Neural crest cell (in vitro differentiated cells): ENCODE data around the gene CWC15. TPM values are rescaled to one million over a fixed set of nuclear protein-coding genes. Genes with fewer than 3 reads are reported as not detected.

Experiments
- DNase-seq: peaks from one replicate; pipeline ENCODE4 v3.0.0; 2021; ENCODE audit warnings: low read depth, mixed read lengths, low spot score
- H3K27ac Mint-ChIP-seq: one replicate; pipeline ENCODE4 v1.8.0; 2021; ENCODE audit warnings: mild to moderate bottlenecking, mixed read lengths; ENCODE audit not compliant: unreplicated experiment
- H3K27me3 Mint-ChIP-seq: 2 replicates; pipeline ENCODE4 v1.8.0; 2021; ENCODE audit warnings: low read depth, mild to moderate bottlenecking, mixed read lengths
- H3K36me3 Mint-ChIP-seq: 2 replicates; pipeline ENCODE4 v1.8.0; 2021; ENCODE audit warnings: low read depth, mild to moderate bottlenecking, mixed read lengths
- H3K4me1 Mint-ChIP-seq: 2 replicates; pipeline ENCODE4 v1.8.0; 2021; ENCODE audit warnings: mixed read lengths
- H3K4me3 Mint-ChIP-seq: one replicate; pipeline ENCODE4 v1.8.0; 2021; ENCODE audit warnings: mild to moderate bottlenecking, mixed read lengths
- H3K9me3 Mint-ChIP-seq: 2 replicates; pipeline ENCODE4 v1.8.0; 2021; ENCODE audit warnings: mixed read lengths
- CTCF ChIP-seq: fragments of 200-600 bp; sonication (generic); conservative IDR thresholded peaks from 2 replicates; pipeline ENCODE4 v1.5.0; 2021; ENCODE audit warnings: antibody characterized with exemption, mild to moderate bottlenecking
- total RNA-seq: library from RNA; stranded (reverse); gene quantifications from 2 replicates; pipeline ENCODE4 v1.2.1, GENCODE V29; 2021

The CWC15 gene
- total RNA-seq, 1 donor from 2014 or later = 80.2 TPM

GRCh38 chr11:95005642-95006041 is 32.3 kb upstream of the CWC15 start:
- H3K4me1 Mint-ChIP-seq = no peaks in the 10 kb centered on the region
- TF ChIP-seq CTCF = no peak

DNA sequence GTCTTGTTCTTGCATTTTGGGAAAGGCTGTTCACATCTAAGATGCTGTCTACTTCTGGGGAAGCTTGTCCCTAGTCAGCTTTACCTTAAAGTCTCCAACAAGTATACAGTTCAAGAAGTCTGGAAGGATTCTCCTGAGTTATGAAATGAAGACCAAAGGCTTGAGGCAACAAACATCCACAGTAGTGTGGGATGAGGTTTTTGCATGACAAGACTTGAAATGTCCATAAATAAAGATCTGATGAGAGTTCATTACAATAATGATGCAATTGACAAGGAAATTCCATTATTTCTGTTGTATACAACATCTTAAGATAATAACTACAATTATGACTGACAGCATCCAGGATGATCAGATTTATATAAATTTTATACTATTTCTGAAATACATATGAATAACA is 30.4 kb upstream of the CWC15 start:
- Mint-ChIP-seq H3K27me3 (no peaks in the 10 kb centered on the region), H3K4me1 (no peaks in the 10 kb centered on the region)

More at GRCh38 chr11:95005642-95006041, 32.3 kb upstream of the CWC15 start:
- Mint-ChIP-seq H3K27me3 (no peaks in the 10 kb centered on the region), H3K27ac (no peak overlapping the region), H3K9me3 (peaks cover 4% of the 10 kb centered on the region), H3K4me3 (no peak overlapping the region), H3K36me3 (peaks cover 2% of the 10 kb centered on the region)
- no peak for DNase-seq

GRCh38 chr11:94998285-94998684 is 24.9 kb upstream of the CWC15 start:
- Mint-ChIP-seq H3K4me1 (no peaks in the 10 kb centered on the region), H3K9me3 (peaks cover 3% of the 10 kb centered on the region), H3K27me3 (no peaks in the 10 kb centered on the region), H3K27ac (no peak overlapping the region), H3K4me3 (no peak overlapping the region), H3K36me3 (peaks cover 12% of the 10 kb centered on the region)
- DNase-seq = no peak
- no peak for TF ChIP-seq CTCF

More for the DNA sequence above, 30.4 kb upstream of the CWC15 start:
- no peak for TF ChIP-seq CTCF
- DNase-seq = no peak
- Mint-ChIP-seq H3K9me3 (peaks cover 7% of the 10 kb centered on the region), H3K36me3 (peaks cover 10% of the 10 kb centered on the region), H3K4me3 (no peak overlapping the region), H3K27ac (no peak overlapping the region)

DNA sequence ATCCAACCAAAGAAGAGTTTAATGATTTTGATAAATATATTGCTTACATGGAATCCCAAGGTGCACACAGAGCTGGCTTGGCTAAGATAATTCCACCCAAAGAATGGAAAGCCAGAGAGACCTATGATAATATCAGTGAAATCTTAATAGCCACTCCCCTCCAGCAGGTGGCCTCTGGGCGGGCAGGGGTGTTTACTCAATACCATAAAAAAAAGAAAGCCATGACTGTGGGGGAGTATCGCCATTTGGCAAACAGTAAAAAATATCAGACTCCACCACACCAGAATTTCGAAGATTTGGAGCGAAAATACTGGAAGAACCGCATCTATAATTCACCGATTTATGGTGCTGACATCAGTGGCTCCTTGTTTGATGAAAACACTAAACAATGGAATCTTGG is 24.1 kb upstream of the CWC15 start:
- Mint-ChIP-seq H3K9me3 (peaks cover 3% of the 10 kb centered on the region), H3K36me3 (peaks cover 12% of the 10 kb centered on the region), H3K4me1 (no peaks in the 10 kb centered on the region), H3K27me3 (no peaks in the 10 kb centered on the region), H3K27ac (no peak overlapping the region), H3K4me3 (no peak overlapping the region)
- no peak for DNase-seq
- TF ChIP-seq CTCF = peak; percentile 39

DNA sequence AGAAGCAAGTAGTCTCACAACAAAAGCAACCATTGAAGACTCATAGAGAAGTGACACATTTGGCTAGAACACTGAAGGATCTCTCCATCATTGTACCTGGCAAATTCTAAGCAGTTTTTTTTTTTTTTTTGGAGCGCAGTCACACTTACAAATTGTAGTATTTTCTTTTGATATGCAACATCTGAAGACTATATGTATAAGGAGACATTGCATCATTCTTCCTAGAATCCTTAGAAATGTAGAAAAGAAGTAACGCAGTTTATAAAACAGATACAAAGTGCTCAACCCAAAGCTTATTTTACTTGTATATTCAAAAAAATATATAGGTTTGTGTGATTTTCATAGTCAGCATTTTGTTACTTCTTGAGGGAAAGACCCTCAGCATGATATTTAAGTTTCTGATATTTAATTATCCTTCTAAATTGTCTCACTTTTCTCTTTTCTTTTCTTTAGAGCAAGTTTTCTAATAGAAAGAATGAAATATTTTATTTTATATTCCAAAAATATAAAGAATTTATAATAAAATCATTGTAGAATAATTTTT is 20.1 kb upstream of the CWC15 start:
- Mint-ChIP-seq H3K9me3 (no peaks in the 10 kb centered on the region), H3K4me1 (no peaks in the 10 kb centered on the region), H3K27ac (no peak overlapping the region), H3K36me3 (peaks cover 4% of the 10 kb centered on the region), H3K27me3 (no peaks in the 10 kb centered on the region), H3K4me3 (no peak overlapping the region)
- DNase-seq = no peak
- TF ChIP-seq CTCF = no peak
